GM23338 (cell line): ENCODE measurements around the gene MMP28. TPM values are rescaled to one million over a fixed set of nuclear protein-coding genes. Genes with fewer than 3 reads are reported as not detected.
A peak's percentile ranks its signal among the peaks of the same experiment; 100 is the strongest.

ENCODE experiments used
- ATAC-seq: fragments of 200-7000 bp; cut with Tn5 transposase; 3 replicates; pipeline ENCODE4 v1.9.1; 2020
- DNase-seq: peaks from one replicate; pipeline ENCODE4 v3.0.0-alpha.2; 2015; ENCODE audit warnings: low spot score
- H2AFZ ChIP-seq: fragments of 200-600 bp; sonication (generic); 2 replicates; pipeline ENCODE4 v1.8.0; 2016; ENCODE audit warnings: antibody characterized with exemption, mild to moderate bottlenecking, moderate library complexity
- H3F3A ChIP-seq: fragments of 200-600 bp; sonication (generic); replicated peaks from 2 replicates; pipeline ENCODE4 v1.8.0; 2017; ENCODE audit warnings: antibody characterized with exemption, mixed run types, low read depth
- H3K27ac ChIP-seq: fragments of 200-600 bp; sonication (generic); 2 replicates; pipeline ENCODE4 v1.6.1; 2016; ENCODE audit warnings: low read depth
- H3K27me3 ChIP-seq: fragments of 200-600 bp; sonication (generic); 2 replicates; pipeline ENCODE4 v1.8.0; 2016; ENCODE audit warnings: mild to moderate bottlenecking, mixed run types, moderate library complexity; ENCODE audit not compliant: insufficient read depth
- H3K36me3 ChIP-seq: fragments of 200-600 bp; sonication (generic); 2 replicates; pipeline ENCODE4 v1.8.0; 2016; ENCODE audit warnings: mild to moderate bottlenecking; ENCODE audit not compliant: insufficient read depth
- H3K4me1 ChIP-seq: fragments of 200-600 bp; sonication (generic); 2 replicates; pipeline ENCODE4 v1.8.0; 2016; ENCODE audit warnings: mild to moderate bottlenecking, moderate library complexity; ENCODE audit not compliant: insufficient read depth
- H3K4me2 ChIP-seq: fragments of 200-600 bp; sonication (generic); 2 replicates; pipeline ENCODE4 v1.7.1; 2017; ENCODE audit warnings: mixed run types
- H3K4me3 ChIP-seq: fragments of 200-600 bp; sonication (generic); 2 replicates; pipeline ENCODE4 v1.6.1; 2016; ENCODE audit warnings: mixed run types
- H3K79me2 ChIP-seq: fragments of 200-600 bp; sonication (generic); replicated peaks from 2 replicates; pipeline ENCODE4 v1.8.0; 2017; ENCODE audit warnings: mild to moderate bottlenecking; ENCODE audit not compliant: insufficient read depth
- H3K9me2 ChIP-seq: fragments of 200-600 bp; sonication (generic); 2 replicates; pipeline ENCODE4 v1.8.0; 2017; ENCODE audit not compliant: insufficient read depth
- H4K20me1 ChIP-seq: fragments of 200-600 bp; sonication (generic); replicated peaks from 2 replicates; pipeline ENCODE4 v1.8.0; 2017; ENCODE audit warnings: mild to moderate bottlenecking; ENCODE audit not compliant: insufficient read depth
- H3K27ac Mint-ChIP-seq: 2 replicates; pipeline ENCODE4 v1.8.0; 2020; ENCODE audit warnings: inconsistent platforms, mild to moderate bottlenecking, moderate library complexity, mixed read lengths
- H3K27me3 Mint-ChIP-seq: 3 replicates; pipeline ENCODE4 v1.8.0; 2022; ENCODE audit warnings: low read depth, mild to moderate bottlenecking, moderate library complexity, mixed read lengths, inconsistent platforms; ENCODE audit not compliant: insufficient read depth, poor library complexity
- H3K36me3 Mint-ChIP-seq: 3 replicates; pipeline ENCODE4 v1.8.0; 2021; ENCODE audit warnings: low read depth, mild to moderate bottlenecking, inconsistent platforms, moderate library complexity, mixed read lengths
- H3K4me1 Mint-ChIP-seq: 3 replicates; pipeline ENCODE4 v1.8.0; 2020; ENCODE audit warnings: mild to moderate bottlenecking, inconsistent platforms, mixed read lengths
- H3K4me3 Mint-ChIP-seq: 3 replicates; pipeline ENCODE4 v1.8.0; 2021; ENCODE audit warnings: moderate library complexity, mild to moderate bottlenecking, inconsistent platforms, mixed read lengths
- H3K9me3 Mint-ChIP-seq: 3 replicates; pipeline ENCODE4 v1.8.0; 2020; ENCODE audit warnings: moderate library complexity, mild to moderate bottlenecking, inconsistent platforms, mixed read lengths
- JUNB ChIP-seq: IDR thresholded peaks from one replicate; pipeline ENCODE4 v1.6.1; 2016; ENCODE audit warnings: antibody characterized with exemption; ENCODE audit not compliant: unreplicated experiment
- POLR2AphosphoS5 ChIP-seq: IDR thresholded peaks from 2 replicates; pipeline ENCODE4 v1.6.1; 2016; ENCODE audit warnings: antibody characterized with exemption, low read depth
- STAT1 ChIP-seq: IDR thresholded peaks from one replicate; pipeline ENCODE4 v1.6.1; 2016; ENCODE audit warnings: antibody characterized with exemption; ENCODE audit not compliant: unreplicated experiment
- ZNF114 ChIP-seq: fragments of 250-450 bp; sonication (Bioruptor Pico); IDR thresholded peaks from 2 replicates; pipeline ENCODE4 v1.5.0; 2020; ENCODE audit warnings: mild to moderate bottlenecking, moderate library complexity
- ZNF331 ChIP-seq: fragments of 250-450 bp; sonication (Bioruptor Pico); IDR thresholded peaks from 2 replicates; pipeline ENCODE4 v1.5.0; 2020; ENCODE audit warnings: low read depth, mild to moderate bottlenecking, moderate library complexity
- polyA plus RNA-seq: library from polyadenylated mRNA; unstranded; fragments of >200 nt; fragmentation: Nextera tagmentation; extraction: Ambion mirVana; gene quantifications from 2 replicates; pipeline ENCODE4 v1.2.1, GENCODE V29; 2016
- total RNA-seq: library from RNA; depleted of rRNA; stranded (reverse); fragments of >200 nt; shearing (Covaris generic); gene quantifications from 2 replicates; pipeline ENCODE4 v1.2.3, GENCODE V29; 2014
- TF ChIP-seq, protein P1 (sequence below): IDR thresholded peaks from 2 replicates; pipeline ENCODE4 v1.6.1; 2016; ENCODE audit warnings: antibody characterized with exemption
- TF ChIP-seq, protein P2 (sequence below): IDR thresholded peaks from one replicate; pipeline ENCODE4 v1.6.1; 2018; ENCODE audit warnings: antibody characterized with exemption; ENCODE audit not compliant: unreplicated experiment
- TF ChIP-seq, protein P3 (sequence below), 2 experiments: fragments of 200-600 bp in 1 of 2; sonication (generic) in 1 of 2; conservative IDR thresholded peaks; 2 replicates each; pipeline versions ENCODE4 v1.5.1 to v1.6.1; 2016 to 2017; ENCODE audit warnings: antibody characterized with exemption in 2 of 2, low read depth in 2 of 2, mild to moderate bottlenecking in 2 of 2, moderate library complexity in 1 of 2
- TF ChIP-seq, protein P4 (sequence below): fragments of 250-450 bp; sonication (Bioruptor Pico); IDR thresholded peaks from 2 replicates; pipeline ENCODE4 v1.5.0; 2020; ENCODE audit warnings: mild to moderate bottlenecking, moderate library complexity

Gene MMP28
- total and polyA plus RNA-seq, 2 experiments from 2014 or later = not detected

DNA sequence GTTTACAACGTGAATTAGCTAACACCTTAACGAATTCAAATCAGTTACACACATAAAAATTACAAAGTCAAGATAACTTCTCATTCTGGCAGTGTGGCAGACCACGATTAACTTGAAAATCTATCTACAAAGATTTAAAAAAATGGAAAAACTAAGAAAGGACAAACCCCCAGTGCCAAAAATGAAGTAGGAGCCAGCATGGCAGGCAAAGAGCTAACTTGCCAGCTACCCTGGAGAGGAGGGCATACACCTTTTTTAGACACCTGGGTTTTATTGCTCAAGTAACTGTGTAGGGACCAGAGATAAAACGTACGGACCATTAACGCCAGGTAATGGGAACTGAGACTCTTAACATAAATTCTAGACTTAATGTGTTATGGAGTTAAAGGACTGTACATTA, 16.3 kb upstream of the MMP28 start:
- H3K27me3 ChIP-seq = no peaks in the 10 kb centered on the region
- DNase-seq (no peak), ATAC-seq (no peak)
- no peak for TF ChIP-seq ZNF114 (CRISPR knock-in tag)
- TF ChIP-seq JUNB = no peak
- TF ChIP-seq, protein P1, sequence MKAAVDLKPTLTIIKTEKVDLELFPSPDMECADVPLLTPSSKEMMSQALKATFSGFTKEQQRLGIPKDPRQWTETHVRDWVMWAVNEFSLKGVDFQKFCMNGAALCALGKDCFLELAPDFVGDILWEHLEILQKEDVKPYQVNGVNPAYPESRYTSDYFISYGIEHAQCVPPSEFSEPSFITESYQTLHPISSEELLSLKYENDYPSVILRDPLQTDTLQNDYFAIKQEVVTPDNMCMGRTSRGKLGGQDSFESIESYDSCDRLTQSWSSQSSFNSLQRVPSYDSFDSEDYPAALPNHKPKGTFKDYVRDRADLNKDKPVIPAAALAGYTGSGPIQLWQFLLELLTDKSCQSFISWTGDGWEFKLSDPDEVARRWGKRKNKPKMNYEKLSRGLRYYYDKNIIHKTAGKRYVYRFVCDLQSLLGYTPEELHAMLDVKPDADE = no peak
- TF ChIP-seq STAT1 = no peak
- TF ChIP-seq, protein P2, sequence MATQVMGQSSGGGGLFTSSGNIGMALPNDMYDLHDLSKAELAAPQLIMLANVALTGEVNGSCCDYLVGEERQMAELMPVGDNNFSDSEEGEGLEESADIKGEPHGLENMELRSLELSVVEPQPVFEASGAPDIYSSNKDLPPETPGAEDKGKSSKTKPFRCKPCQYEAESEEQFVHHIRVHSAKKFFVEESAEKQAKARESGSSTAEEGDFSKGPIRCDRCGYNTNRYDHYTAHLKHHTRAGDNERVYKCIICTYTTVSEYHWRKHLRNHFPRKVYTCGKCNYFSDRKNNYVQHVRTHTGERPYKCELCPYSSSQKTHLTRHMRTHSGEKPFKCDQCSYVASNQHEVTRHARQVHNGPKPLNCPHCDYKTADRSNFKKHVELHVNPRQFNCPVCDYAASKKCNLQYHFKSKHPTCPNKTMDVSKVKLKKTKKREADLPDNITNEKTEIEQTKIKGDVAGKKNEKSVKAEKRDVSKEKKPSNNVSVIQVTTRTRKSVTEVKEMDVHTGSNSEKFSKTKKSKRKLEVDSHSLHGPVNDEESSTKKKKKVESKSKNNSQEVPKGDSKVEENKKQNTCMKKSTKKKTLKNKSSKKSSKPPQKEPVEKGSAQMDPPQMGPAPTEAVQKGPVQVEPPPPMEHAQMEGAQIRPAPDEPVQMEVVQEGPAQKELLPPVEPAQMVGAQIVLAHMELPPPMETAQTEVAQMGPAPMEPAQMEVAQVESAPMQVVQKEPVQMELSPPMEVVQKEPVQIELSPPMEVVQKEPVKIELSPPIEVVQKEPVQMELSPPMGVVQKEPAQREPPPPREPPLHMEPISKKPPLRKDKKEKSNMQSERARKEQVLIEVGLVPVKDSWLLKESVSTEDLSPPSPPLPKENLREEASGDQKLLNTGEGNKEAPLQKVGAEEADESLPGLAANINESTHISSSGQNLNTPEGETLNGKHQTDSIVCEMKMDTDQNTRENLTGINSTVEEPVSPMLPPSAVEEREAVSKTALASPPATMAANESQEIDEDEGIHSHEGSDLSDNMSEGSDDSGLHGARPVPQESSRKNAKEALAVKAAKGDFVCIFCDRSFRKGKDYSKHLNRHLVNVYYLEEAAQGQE = no peak
- no peak for TF ChIP-seq ZNF331 (CRISPR knock-in tag)
- no peak for TF ChIP-seq POLR2AphosphoS5
- peaks cover 49% of the 10 kb centered on the region for H4K20me1 ChIP-seq
- H3K4me1 Mint-ChIP-seq = peaks cover 26% of the 10 kb centered on the region
- no peak overlapping the region; the same call in 1 of the 2 replicates for H3K27ac Mint-ChIP-seq
- H3K36me3 ChIP-seq = 0 out of 2 replicates have a peak, but pooled peaks cover 2% of the 10 kb centered on the region
- H2AFZ ChIP-seq = no peak overlapping the region
- no peak overlapping the region for H3K27ac ChIP-seq
- peaks cover 47% of the 10 kb centered on the region for H3K36me3 Mint-ChIP-seq
- peaks cover 9% of the 10 kb centered on the region for H3K27me3 Mint-ChIP-seq
- H3K4me3 Mint-ChIP-seq = peak overlapping the region; percentile 95
- peak overlapping the region; percentile 92 for H3K4me2 ChIP-seq
- no peaks in the 10 kb centered on the region; the same call in 2 of the 3 replicates for H3K9me3 Mint-ChIP-seq
- peaks cover 21% of the 10 kb centered on the region for H3K4me1 ChIP-seq
- H3K4me3 ChIP-seq = peak overlapping the region; percentile 97
- H3F3A ChIP-seq = no peaks in the 10 kb centered on the region
- peaks cover 74% of the 10 kb centered on the region for H3K79me2 ChIP-seq
- H3K9me2 ChIP-seq = no peaks in the 10 kb centered on the region

DNA sequence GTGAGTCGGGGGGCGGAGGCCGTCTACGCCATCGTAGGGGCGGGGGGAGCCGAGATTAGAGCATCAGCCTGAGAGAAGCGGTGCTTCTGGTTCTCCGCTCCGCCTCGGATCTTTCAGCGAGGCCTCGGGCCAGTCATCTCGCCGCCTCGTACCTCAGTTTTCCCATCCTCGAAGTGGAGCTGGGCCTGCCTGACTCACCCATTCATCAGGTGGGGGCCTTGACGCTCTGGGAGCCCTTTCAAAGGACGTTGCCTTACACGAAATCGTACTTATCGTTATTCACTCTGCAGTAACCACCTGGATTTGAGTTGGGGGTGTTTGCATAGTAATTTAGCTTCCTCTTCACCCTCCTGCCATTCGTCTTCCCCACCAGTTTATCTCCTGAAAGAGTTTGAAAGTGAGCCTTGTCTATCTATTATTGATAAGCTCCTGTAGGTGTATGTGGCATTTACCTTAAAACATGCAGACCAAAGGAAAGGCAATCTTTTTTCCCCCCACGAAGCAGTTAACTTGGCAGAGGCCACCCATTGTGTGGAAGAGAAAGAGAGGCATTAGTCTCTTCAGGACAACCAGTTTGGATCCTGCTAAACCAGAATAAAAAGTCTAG, 14.5 kb upstream of the MMP28 start:
- H3K36me3 Mint-ChIP-seq = peaks cover 34% of the 10 kb centered on the region
- ATAC-seq (no peak), DNase-seq (no peak)
- H3K27ac Mint-ChIP-seq = peak overlapping the region; percentile 100
- peak overlapping the region; percentile 95 for H3K4me3 Mint-ChIP-seq
- H3K9me3 Mint-ChIP-seq = no peaks in the 10 kb centered on the region; the same call in 2 of the 3 replicates
- Histone ChIP-seq H3K79me2 (peaks cover 56% of the 10 kb centered on the region), H3K4me3 (peak overlapping the region; percentile 97), H4K20me1 (peaks cover 38% of the 10 kb centered on the region), H3K27me3 (no peaks in the 10 kb centered on the region), H3K27ac (0 out of 2 replicates have a peak overlapping the region, but pooled peaks have one; percentile 83), H3K9me2 (no peaks in the 10 kb centered on the region), H3K4me1 (peaks cover 21% of the 10 kb centered on the region), H3F3A (no peaks in the 10 kb centered on the region), H3K36me3 (no peaks in the 10 kb centered on the region), H3K4me2 (peak overlapping the region; percentile 92), H2AFZ (no peak overlapping the region)
- peaks cover 27% of the 10 kb centered on the region for H3K4me1 Mint-ChIP-seq
- peaks cover 9% of the 10 kb centered on the region for H3K27me3 Mint-ChIP-seq
- TF ChIP-seq, protein P3, sequence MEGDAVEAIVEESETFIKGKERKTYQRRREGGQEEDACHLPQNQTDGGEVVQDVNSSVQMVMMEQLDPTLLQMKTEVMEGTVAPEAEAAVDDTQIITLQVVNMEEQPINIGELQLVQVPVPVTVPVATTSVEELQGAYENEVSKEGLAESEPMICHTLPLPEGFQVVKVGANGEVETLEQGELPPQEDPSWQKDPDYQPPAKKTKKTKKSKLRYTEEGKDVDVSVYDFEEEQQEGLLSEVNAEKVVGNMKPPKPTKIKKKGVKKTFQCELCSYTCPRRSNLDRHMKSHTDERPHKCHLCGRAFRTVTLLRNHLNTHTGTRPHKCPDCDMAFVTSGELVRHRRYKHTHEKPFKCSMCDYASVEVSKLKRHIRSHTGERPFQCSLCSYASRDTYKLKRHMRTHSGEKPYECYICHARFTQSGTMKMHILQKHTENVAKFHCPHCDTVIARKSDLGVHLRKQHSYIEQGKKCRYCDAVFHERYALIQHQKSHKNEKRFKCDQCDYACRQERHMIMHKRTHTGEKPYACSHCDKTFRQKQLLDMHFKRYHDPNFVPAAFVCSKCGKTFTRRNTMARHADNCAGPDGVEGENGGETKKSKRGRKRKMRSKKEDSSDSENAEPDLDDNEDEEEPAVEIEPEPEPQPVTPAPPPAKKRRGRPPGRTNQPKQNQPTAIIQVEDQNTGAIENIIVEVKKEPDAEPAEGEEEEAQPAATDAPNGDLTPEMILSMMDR (conservative IDR thresholded peaks at IDR 0.05; ENCODE audit: low read depth in 2 of 2) = no peak
- TF ChIP-seq, protein P4, sequence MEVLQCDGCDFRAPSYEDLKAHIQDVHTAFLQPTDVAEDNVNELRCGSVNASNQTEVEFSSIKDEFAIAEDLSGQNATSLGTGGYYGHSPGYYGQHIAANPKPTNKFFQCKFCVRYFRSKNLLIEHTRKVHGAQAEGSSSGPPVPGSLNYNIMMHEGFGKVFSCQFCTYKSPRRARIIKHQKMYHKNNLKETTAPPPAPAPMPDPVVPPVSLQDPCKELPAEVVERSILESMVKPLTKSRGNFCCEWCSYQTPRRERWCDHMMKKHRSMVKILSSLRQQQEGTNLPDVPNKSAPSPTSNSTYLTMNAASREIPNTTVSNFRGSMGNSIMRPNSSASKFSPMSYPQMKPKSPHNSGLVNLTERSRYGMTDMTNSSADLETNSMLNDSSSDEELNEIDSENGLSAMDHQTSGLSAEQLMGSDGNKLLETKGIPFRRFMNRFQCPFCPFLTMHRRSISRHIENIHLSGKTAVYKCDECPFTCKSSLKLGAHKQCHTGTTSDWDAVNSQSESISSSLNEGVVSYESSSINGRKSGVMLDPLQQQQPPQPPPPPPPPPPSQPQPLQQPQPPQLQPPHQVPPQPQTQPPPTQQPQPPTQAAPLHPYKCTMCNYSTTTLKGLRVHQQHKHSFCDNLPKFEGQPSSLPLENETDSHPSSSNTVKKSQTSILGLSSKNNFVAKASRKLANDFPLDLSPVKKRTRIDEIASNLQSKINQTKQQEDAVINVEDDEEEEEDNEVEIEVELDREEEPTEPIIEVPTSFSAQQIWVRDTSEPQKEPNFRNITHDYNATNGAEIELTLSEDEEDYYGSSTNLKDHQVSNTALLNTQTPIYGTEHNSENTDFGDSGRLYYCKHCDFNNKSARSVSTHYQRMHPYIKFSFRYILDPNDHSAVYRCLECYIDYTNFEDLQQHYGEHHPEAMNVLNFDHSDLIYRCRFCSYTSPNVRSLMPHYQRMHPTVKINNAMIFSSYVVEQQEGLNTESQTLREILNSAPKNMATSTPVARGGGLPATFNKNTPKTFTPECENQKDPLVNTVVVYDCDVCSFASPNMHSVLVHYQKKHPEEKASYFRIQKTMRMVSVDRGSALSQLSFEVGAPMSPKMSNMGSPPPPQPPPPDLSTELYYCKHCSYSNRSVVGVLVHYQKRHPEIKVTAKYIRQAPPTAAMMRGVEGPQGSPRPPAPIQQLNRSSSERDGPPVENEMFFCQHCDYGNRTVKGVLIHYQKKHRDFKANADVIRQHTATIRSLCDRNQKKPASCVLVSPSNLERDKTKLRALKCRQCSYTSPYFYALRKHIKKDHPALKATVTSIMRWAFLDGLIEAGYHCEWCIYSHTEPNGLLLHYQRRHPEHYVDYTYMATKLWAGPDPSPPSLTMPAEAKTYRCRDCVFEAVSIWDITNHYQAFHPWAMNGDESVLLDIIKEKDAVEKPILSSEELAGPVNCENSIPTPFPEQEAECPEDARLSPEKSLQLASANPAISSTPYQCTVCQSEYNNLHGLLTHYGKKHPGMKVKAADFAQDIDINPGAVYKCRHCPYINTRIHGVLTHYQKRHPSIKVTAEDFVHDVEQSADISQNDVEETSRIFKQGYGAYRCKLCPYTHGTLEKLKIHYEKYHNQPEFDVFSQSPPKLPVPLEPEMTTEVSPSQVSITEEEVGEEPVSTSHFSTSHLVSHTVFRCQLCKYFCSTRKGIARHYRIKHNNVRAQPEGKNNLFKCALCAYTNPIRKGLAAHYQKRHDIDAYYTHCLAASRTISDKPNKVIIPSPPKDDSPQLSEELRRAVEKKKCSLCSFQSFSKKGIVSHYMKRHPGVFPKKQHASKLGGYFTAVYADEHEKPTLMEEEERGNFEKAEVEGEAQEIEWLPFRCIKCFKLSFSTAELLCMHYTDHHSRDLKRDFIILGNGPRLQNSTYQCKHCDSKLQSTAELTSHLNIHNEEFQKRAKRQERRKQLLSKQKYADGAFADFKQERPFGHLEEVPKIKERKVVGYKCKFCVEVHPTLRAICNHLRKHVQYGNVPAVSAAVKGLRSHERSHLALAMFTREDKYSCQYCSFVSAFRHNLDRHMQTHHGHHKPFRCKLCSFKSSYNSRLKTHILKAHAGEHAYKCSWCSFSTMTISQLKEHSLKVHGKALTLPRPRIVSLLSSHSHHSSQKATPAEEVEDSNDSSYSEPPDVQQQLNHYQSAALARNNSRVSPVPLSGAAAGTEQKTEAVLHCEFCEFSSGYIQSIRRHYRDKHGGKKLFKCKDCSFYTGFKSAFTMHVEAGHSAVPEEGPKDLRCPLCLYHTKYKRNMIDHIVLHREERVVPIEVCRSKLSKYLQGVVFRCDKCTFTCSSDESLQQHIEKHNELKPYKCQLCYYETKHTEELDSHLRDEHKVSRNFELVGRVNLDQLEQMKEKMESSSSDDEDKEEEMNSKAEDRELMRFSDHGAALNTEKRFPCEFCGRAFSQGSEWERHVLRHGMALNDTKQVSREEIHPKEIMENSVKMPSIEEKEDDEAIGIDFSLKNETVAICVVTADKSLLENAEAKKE = no peak
